ENCODE measurements around the gene HEXB.
A peak's percentile ranks its signal among the peaks of the same experiment; 100 is the strongest.
"Not testable (repeated sequence)": the region's sequence is repeated elsewhere in the genome, so short reads cannot be mapped to it uniquely, and the experiment has no call there.

The HEXB gene

GRCh38 chr5:74669821-74670220, 15.2 kb upstream of the HEXB start:
- TF ChIP-seq CTCF (IDR thresholded peaks at IDR 0.05; ENCODE audit: extremely low read depth, missing control alignments), result no peak
- no peak for DNase-seq (ENCODE audit: low spot score)

- DNase-seq (ENCODE audit: low spot score), result no peak
- no peak for TF ChIP-seq CTCF (IDR thresholded peaks at IDR 0.05; ENCODE audit: extremely low read depth, missing control alignments)
These were observed 14.5 kb upstream of the HEXB start for GRCh38 chr5:74670396-74671038.

GRCh38 chr5:74672215-74672877, 12.7 kb upstream of the HEXB start:
- TF ChIP-seq CTCF (IDR thresholded peaks at IDR 0.05; ENCODE audit: extremely low read depth, missing control alignments), result no peak
- DNase-seq (ENCODE audit: low spot score), result no peak

- DNase-seq (ENCODE audit: low spot score), result no peak
- peak; percentile 15 for TF ChIP-seq CTCF (IDR thresholded peaks at IDR 0.05; ENCODE audit: extremely low read depth, missing control alignments)
These were observed 11.8 kb upstream of the HEXB start for GRCh38 chr5:74673011-74673790.

- DNase-seq (ENCODE audit: low spot score), result not testable (repeated sequence)
These were observed 8.6 kb upstream of the HEXB start for GRCh38 chr5:74676466-74676865.

GRCh38 chr5:74678123-74678522, 6.9 kb upstream of the HEXB start:
- not testable (repeated sequence) for DNase-seq (ENCODE audit: low spot score)

GRCh38 chr5:74679300-74679699, 5.7 kb upstream of the HEXB start:
- DNase-seq (ENCODE audit: low spot score), result not testable (repeated sequence)

- DNase-seq (ENCODE audit: low spot score), result no peak
- TF ChIP-seq CTCF (IDR thresholded peaks at IDR 0.05; ENCODE audit: extremely low read depth, missing control alignments), result no peak
These were observed 5.1 kb upstream of the HEXB start for GRCh38 chr5:74679966-74680365.

All from GM20000 (cell line).